ENCODE measurements around the gene RPUSD4.

RPUSD4 gene

GRCh38 chr11:126182787-126183445 lies 28.5 kb downstream of the RPUSD4 start:
- no peak for DNase-seq (ENCODE audit: low spot score)

- DNase-seq (ENCODE audit: low spot score): no peak
Observed at GRCh38 chr11:126181939-126182730, 29.3 kb downstream of the RPUSD4 start.

GRCh38 chr11:126176853-126177470 lies 34.5 kb downstream of the RPUSD4 start:
- no peak for DNase-seq (ENCODE audit: low spot score)

- DNase-seq (ENCODE audit: low spot score): peak; percentile 50
Observed at GRCh38 chr11:126175393-126175792, 36.1 kb downstream of the RPUSD4 start.

GRCh38 chr11:126174816-126175215 lies 36.6 kb downstream of the RPUSD4 start:
- DNase-seq (ENCODE audit: low spot score): no peak

- no peak for DNase-seq (ENCODE audit: low spot score)
Observed at GRCh38 chr11:126173257-126173656, 38.2 kb downstream of the RPUSD4 start.

GRCh38 chr11:126172596-126173038 lies 38.8 kb downstream of the RPUSD4 start:
- peak; percentile 84 for DNase-seq (ENCODE audit: low spot score)

- DNase-seq (ENCODE audit: low spot score): no peak
Observed at GRCh38 chr11:126169291-126169690, 42.2 kb downstream of the RPUSD4 start.

- DNase-seq (ENCODE audit: low spot score): no peak
Observed at GRCh38 chr11:126167488-126167887, 44.0 kb downstream of the RPUSD4 start.

GRCh38 chr11:126166413-126166812 lies 45.0 kb downstream of the RPUSD4 start:
- no peak for DNase-seq (ENCODE audit: low spot score)

- no peak for DNase-seq (ENCODE audit: low spot score)
Observed at GRCh38 chr11:126165757-126166156, 45.7 kb downstream of the RPUSD4 start.

- DNase-seq (ENCODE audit: low spot score): no peak
Observed at GRCh38 chr11:126165311-126165720, 46.1 kb downstream of the RPUSD4 start.

- no peak for DNase-seq (ENCODE audit: low spot score)
Observed at GRCh38 chr11:126164781-126165180, 46.7 kb downstream of the RPUSD4 start.

- DNase-seq (ENCODE audit: low spot score): no peak
Observed at GRCh38 chr11:126163779-126164178, 47.7 kb downstream of the RPUSD4 start.

- peak; percentile 92 for DNase-seq (ENCODE audit: low spot score)
Observed at GRCh38 chr11:126163074-126163700, 48.3 kb downstream of the RPUSD4 start.

GRCh38 chr11:126162306-126163030 lies 49.0 kb downstream of the RPUSD4 start:
- no peak for DNase-seq (ENCODE audit: low spot score)

GRCh38 chr11:126161023-126161391 lies 50.4 kb downstream of the RPUSD4 start:
- no peak for DNase-seq (ENCODE audit: low spot score)

GRCh38 chr11:126160345-126161022 lies 51.0 kb downstream of the RPUSD4 start:
- no peak for DNase-seq (ENCODE audit: low spot score)

GRCh38 chr11:126159719-126160344 lies 51.6 kb downstream of the RPUSD4 start:
- DNase-seq (ENCODE audit: low spot score): no peak

- DNase-seq (ENCODE audit: low spot score): no peak
Observed at GRCh38 chr11:126158054-126158791, 53.2 kb downstream of the RPUSD4 start.
